Measurements from ENCODE around the gene EPB41L4B.

EPB41L4B gene

DNA sequence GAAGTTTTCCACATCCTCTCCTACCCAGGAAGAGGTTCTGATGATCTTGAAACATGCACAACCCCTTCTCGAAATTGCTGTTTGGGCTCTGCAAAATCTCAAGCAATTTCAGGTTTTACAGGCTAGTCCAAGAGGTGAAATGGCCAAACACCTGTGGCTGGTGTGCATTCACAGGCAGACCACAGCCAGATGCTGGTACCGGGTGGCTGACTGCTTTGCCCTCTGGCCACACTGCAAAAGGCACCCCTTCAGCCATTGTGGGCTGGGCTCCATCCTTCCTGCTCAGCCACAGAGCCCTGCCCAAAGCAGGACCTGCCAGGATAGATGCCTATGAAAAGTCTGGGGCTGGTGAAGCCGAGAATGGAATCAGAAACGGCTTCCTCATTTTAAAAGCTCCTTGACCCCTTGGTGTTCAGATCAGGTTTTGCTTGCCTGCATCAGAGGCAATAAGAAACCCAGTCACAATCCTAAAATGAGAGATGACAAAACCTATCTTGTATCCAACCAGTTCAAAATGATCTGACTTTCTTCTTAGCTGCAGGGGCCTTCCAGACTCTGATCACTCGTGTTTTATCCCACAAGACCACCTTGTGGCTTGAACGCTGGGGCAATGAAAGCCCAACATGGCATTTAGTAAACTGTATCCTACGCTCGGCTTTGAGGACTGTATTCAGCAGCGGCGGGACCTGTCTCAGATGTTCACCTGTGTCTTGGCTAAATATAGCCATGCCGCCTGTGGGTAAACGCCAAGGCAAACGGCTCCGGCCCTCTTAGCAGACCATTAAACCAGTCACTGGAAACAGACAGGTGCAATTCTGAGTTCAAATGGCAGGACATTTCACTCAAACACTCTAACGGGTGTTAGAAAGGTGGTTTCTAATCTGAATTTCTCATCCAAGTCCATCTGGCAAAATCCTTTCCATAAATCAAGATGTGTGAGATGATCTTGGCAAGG, 49.6 kb downstream of the EPB41L4B start:
- in situ Hi-C loops (cut with MboI; ENCODE audit: low sequenced_read_pairs) = no loop called here

DNA sequence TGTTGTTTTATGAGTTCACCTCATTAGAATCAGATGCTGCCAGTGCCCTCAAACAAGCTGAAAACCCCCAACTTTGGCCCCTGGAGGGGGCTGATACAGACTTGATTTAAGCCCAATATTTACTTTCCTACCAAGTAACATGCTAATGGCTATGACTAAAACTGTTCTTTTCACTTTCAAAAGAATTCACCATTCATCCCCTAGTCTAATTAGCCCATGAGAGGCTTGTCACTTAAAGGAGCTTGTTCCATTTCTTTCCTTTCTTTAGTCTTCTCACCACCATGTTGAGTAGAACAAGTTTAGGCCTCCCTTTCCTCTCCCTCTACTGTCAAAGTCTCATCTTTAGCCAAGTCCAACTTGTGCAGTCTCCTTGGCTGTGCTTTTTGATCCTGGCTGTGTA, 50.4 kb downstream of the EPB41L4B start:
- in situ Hi-C loops (cut with MboI; ENCODE audit: low sequenced_read_pairs) = no loop called here

DNA sequence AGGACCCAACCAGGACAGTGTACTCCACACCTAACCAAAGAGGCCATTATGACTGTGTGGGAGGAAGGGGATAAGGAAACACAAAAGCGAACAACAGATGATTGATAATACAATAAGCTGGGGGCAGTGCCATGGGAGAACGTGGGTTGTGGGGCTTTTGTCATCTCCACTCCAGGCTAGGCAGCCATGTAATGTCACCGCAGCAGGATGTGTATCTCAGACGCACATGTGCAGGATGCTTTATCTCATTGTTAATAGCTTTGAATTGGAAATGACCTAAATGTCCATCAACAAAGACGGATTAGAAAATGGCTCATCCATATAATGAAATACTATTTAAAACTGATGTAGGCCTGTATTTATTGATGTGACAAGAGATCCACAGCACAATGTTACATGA, 51.0 kb downstream of the EPB41L4B start:
- in situ Hi-C loops (cut with MboI; ENCODE audit: low sequenced_read_pairs) = no loop called here

DNA sequence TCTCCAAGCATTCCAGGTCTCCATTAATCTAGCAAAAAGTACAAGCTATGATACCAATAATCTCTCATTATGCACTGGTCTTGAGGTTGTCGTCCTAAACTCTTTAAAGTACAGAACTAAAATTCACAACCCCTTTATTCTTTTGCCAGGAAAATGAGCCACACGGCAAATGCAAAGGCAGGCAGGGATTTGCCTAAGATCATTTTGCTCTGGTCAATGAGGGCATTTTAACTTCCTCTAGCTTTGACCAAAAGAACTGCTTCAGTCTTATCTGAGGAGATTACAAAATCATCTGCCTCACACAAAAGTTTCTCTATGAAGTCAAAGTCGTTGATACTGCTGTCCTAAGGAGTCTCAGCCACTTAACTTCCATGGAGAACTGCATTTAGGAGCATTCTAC, 51.8 kb downstream of the EPB41L4B start:
- in situ Hi-C loops (cut with MboI; ENCODE audit: low sequenced_read_pairs) = no loop called here

DNA sequence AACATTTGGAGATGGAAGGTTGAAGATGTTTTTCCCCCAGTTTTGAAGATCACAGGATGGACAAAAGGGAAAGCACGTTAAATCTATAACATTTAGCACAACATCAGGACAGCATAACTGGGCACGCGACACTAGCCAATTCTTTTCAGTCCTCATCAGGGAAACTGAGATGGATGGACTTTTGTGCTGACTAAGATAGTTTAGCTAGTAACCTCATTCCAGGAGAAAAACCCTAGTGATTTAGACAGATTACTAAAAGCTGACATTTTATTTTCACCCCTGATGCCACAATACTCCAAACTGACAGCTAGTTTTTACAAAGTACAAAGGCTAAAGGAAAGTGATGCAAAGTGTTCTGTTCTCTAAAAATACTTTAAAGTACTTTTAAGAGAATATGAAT, 53.3 kb downstream of the EPB41L4B start:
- in situ Hi-C loops (cut with MboI; ENCODE audit: low sequenced_read_pairs) = no loop called here

DNA sequence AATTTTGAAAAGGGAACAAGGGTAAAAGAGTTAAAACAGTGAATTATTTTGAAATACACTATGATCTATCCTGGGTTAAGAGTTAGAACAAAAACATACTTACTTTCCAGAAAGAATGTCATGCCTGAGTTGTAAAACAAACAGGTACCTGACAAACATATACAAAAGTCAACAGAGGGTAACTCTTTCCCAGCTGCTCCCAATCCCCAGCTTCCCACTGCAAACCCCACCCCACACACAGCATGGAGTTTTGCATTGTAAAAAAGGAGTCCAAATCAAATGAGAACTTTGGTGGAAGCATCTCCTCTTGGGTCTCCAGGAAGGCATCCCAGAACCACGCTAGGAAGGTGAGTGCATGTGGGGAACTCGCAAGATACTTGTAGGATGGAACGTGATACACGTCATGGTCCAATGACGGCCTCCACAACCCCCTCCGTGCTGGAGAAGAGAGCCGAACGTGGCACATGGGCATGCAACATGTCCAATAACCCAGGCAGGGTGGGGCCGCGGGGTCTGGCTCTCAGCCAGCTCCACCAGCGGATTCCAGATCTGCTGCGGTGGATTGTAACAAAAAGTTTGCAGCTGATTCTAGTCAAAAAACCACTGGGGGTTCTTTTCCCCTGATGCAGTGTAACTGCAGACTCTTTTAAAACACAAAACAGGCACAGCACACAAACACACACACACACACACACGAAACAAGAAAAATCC, 55.8 kb downstream of the EPB41L4B start:
- in situ Hi-C loops (cut with MboI; ENCODE audit: low sequenced_read_pairs) = no loop called here

DNA sequence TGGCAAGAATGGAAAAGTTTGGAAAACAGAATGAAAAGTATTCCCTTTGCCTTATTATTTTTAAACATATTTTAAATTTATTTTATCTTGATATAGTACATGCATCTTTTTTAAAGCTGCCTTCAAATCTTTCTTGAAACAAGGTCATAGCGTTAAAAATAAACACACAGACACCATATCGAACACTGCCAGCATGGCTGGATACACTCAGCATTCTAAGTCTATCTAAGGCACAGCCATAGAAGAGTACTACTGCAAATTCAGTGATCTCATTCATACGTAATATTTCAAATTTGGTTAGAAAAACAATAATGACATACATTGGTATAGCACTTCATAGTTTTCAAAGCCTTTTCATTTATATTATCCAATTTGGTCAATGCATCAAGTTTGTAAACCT, 57.5 kb downstream of the EPB41L4B start:
- in situ Hi-C loops (cut with MboI; ENCODE audit: low sequenced_read_pairs) = no loop called here

DNA sequence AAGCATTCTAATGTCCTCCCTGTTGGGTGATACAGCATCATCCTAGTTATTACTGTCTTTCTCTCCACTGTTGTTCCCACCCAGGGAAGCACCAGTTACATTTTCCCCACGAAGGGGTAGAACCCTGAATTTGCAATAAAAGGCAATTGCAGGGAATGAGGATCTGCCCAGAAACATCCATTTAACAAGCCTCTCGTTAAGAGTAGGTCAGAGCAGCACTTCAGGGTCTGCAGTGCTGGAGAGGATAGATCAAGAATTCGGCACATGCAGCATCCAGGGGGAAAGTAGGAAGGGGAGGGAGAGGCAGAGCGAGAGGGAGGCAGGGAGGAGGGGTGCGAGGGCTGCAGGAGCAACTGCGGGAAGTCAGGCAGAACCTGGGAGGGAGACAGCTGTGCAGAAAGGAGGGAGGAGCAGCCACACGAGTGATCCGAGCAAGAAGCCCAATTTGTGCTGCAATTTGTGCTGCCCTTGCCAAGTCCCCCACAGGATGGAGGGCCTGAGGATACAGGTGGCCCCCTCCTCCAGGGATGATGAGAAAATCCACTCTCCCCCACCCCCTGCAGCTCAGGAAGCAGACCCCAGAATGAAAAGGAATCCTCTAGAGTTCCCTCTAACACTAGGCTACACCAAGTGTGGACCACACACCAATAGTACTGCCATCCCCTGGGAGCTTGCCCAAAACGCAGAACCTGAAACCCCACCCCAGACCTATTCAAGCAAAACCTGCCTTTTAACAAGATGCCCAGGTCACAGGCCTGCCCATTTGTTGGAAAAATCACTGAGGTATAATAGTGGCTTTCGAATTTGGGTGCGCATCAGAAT, 62.2 kb downstream of the EPB41L4B start:
- in situ Hi-C loops (cut with MboI; ENCODE audit: low sequenced_read_pairs) = no loop called here

DNA sequence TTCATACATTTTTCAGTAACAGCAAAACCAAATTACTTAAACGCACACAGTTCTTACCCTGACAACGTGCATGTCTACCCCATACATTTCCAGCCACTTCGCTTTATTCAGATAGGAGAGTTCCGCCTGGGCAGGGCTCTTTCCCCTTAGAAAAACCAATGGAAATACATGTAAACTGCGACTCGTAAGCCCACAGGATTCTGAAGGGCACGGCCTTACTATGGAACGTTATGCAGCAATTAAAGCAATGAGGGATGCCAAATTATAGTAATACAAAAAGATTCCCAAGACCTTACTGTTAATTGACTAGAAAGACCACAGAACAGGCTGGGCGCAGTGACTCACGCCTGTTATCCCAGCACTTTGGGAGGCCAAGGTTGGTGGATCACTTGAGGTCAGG, 64.5 kb downstream of the EPB41L4B start:
- in situ Hi-C loops (cut with MboI; ENCODE audit: low sequenced_read_pairs) = no loop called here

DNA sequence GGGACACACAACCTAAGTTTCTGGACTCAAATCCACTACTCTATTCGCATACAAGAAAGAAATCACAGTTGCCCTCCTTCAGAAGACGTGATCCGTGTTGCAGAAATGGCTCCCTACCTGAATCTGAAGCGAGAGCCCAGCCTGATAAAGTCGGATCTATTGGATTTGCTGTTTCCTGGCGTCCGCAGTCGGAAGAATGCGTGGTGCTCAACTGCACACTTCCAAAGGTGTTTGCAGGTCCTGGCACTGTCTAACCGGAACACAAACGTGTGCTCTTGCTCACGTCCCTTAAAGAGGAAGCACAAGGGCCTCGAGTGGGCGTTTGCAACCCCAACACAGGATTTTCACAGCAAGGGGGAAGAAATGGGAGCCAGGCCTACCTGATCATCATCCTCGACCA, 65.5 kb downstream of the EPB41L4B start:
- in situ Hi-C loops (cut with MboI; ENCODE audit: low sequenced_read_pairs) = no loop called here

DNA sequence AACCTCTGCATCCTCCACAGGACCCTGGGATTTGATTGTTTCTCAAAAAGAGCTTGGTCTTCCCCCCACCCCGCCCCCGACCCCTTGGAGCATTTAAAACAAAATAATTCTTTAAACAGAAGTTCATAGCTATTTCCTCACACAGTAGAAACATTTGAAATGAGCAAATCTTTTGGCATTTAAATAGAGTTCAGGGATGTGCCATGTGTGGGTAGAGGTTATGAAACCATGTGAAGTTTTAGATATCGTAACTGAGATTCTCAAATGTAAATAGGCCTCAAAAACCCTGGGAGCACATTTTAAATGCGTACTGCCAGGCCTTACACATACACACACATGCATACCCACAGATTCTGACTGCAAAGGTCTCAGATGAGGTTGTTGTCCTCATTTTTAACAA, 66.5 kb downstream of the EPB41L4B start:
- in situ Hi-C loops (cut with MboI; ENCODE audit: low sequenced_read_pairs) = no loop called here

DNA sequence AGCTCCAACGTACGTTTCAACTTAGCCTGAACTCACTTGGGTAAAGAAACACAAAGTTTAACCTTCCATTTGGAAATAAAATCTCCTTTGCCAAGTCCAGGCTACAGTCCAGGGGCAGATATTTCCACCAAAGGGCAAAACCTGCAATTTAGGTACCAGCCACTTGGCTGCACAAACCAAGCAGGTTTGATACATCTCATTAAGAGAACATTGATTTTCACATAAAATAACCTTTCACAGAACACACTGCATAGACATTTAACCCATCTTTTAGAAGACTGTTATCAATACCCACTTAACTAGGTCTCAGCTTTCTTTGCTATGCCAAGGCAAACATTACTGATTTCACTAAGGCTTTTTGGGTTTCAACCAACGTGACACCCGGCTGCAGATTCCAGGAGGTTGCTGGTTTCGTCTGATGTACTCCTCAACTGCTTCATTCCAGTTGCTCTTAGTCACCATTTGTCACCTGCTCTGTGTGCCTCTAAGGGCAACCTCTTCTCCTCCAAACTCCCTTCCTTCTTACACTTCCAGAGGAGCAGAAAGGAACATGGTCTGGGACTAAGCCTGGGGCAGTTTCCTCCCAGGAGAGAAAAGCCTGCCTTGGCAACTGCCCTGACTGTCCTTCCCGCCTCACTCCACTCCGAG, 67.1 kb downstream of the EPB41L4B start:
- in situ Hi-C loops (cut with MboI; ENCODE audit: low sequenced_read_pairs) = no loop called here

DNA sequence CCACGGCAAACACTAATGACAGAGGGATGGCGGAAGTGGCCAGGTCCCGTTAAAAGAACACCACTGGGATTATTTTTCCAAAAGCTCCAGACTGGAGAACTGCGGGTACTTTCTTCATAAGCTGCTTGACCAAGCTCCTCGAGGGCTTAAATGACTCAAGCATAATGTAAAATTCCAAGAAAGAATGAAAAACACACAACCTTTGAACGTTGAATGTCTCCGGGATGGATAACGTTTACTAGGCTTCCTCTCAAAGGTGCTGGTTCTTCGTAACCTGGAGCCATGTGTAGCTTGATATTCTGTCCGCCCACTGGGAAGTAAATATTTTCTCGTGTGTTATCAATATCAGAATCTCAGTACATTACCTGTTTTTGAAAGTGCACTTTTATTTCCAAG, 67.6 kb downstream of the EPB41L4B start:
- in situ Hi-C loops (cut with MboI; ENCODE audit: low sequenced_read_pairs) = no loop called here

DNA sequence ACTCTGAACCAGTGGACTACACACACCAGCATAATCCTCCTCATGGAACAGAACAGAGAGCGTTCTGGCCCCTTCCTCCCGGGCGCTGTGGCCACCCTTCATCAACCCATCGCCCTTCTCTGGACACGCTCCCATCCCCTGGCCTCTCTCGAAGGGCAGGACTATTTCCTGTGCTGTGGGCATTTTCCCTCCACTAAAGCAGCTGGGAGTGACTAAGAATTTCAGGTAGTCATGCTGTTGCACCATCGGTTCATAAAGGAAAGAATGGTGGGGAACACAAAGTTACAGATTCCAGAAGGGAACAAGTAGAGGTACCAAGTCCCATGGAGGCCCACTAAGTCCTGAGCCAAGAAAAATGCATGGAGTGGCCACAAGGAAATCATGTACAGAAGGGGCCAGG, 68.6 kb downstream of the EPB41L4B start:
- in situ Hi-C loops (cut with MboI; ENCODE audit: low sequenced_read_pairs) = no loop called here

DNA sequence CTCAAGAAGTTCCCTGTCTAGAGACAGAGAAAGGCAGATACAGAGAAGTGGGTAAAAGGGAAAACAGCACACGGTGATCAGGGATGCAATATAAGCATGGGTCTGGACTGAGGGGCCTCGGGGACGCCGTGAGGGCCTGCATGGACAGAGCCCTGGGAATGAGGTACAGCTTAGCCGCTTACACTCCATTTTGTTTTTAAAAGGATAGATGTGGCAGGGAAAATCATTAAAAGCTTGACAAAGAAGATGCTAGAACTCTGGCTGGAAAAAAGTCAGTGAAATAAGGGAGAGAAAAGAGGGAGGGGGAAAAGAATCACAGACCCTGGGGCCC, 69.1 kb downstream of the EPB41L4B start:
- in situ Hi-C loops (cut with MboI; ENCODE audit: low sequenced_read_pairs) = no loop called here

DNA sequence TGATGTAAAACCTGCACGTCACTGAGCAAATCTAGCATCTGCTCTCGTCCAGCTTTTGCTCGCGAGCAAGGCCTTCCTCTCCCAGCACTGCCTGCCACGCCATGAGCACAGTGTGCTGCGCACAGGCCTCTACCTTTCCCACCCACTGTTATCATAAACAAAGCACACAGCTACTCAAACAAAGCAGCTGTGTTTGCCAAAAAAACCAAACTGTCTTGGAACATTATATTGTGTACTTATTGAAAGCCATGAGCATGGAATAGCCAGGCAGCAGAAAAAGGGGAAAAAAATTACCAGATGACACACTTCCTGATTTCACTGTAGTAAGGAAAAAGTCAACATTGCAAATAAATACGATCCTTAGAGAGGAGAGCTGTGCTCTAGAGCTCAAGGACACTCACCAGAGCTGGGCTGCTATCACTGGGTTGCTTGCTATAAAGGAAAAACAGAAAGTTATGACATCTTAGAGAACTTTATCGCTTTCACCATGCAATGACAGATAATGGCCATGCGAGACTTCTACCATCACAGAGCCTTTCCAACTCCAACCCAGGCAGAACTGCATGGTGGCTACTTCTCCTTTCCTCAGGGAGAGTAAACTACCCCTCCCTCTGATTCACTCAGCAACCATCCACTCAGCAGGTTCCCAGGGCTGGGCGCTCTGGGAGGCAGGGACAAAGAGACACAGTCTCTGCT, 69.6 kb downstream of the EPB41L4B start:
- in situ Hi-C loops (cut with MboI; ENCODE audit: low sequenced_read_pairs) = no loop called here

DNA sequence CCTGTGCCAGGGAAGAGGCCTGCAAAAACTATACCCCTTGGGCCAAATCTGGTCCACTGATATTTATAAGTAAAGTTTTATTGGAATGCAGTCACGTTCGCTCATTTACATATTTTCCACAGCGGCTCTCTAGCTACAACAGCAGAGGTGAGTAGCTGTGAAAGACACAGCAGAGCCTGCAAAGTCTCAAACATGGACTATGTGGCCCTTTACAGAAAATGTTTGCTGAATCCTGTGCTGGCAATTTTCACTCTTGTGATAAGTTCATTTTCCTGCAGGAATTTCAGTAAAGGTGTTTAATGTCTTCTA, 70.1 kb downstream of the EPB41L4B start:
- in situ Hi-C loops (cut with MboI; ENCODE audit: low sequenced_read_pairs) = no loop called here

DNA sequence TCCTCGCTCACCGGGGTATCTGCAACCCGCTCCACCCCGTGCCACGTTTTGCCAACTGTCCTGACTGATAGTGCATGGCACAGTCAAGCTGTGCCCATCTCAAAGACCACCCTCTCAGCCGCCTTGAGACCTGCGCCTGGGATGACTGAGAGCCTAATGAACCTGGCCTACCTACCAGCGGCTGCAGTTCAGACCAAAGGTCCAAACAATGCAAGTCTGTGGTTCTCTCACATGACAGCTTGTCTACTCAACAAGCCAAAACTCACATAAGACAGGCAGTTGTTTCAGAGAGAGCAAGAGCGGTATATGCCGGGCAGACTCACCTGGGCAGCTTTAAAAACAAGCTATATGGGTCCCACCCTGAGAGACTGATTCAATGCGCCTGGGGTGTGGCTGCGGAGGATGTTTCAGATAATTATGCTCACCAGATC, 70.5 kb downstream of the EPB41L4B start:
- in situ Hi-C loops (cut with MboI; ENCODE audit: low sequenced_read_pairs) = no loop called here

DNA sequence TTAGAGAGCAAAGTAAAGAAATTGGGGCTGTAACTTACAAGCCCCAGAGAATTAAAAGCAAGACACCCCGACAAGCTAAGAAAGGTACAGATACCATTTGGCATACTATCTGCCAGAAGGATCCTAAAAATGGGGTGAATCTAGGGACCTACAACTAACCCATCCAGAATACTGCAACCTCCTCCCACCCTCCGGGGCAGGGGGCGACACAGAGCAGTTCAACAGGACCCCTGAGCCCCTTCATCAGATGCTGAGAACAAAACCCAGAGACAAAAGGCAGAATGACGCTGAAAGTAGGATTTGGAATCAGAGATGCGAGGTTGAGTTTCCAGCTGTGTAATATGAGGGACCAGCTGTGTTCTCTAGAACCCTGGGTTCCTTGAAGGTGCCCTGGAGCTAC, 71.2 kb downstream of the EPB41L4B start:
- in situ Hi-C loops (cut with MboI; ENCODE audit: low sequenced_read_pairs) = no loop called here

DNA sequence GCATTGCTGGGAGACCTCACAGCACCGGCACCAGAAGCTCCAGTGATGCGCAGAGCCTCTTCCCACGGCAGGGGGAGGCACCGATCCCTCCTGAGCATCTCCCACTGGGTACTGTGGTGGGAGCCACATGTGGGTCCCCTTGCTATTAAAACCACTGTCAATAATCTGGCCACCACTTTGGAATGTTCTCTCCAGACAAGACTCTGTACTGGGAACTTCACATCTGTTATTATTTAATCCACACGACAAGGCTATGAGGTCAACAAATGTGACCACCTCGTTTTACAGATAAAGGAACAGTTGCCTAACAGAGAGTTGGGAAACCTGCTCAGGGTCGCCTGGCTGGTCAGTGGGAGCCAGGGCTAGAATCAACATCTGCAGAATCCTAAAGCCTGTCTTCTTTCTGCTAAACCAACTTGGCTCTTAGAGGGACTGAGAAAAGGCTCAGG, 72.7 kb downstream of the EPB41L4B start:
- in situ Hi-C loops (cut with MboI; ENCODE audit: low sequenced_read_pairs) = no loop called here

DNA sequence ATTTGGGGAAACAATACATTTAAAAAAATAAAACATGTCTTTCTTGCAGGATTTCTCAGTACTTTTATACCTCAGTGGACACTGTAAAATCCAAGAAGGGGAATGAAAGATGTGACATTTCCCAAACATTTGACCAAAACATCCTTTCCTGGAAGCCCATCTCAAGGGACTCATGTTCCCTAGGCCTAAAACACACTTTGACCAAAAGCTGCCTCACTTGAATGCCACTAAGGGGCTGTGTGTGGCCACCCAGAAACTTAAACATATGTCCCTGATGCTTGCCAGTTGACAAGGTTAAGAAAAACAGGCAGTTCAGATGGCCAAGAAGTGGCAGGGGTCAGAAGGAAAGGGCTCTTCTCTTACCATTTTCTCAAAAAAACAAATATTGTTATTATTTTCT, 73.6 kb downstream of the EPB41L4B start:
- in situ Hi-C loops (cut with MboI; ENCODE audit: low sequenced_read_pairs) = no loop called here

Measured in HL-60/S4 (cell line).